ENCODE measurements around the gene ISG20.

DNA sequence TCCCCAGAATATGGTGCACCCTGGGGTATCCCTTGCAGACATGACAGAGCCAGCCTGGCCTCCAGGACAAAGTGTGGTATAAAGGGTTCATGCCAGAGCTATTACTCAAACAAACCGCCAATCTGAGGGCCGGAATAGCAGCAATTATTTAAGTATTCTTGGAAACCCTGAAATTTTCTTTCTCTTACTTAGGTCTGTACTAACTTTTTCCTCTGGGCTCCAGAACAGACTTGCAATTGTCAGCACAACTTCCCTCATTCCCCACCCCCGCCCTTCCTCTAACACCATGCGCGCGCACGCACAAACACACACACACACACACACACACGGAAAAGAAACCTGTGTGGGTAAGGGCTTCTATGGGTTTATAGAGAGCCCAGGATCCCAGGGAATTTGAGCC is 56.3 kb downstream of the ISG20 start:
- TF ChIP-seq CEBPB (IDR thresholded peaks at IDR 0.05; ENCODE audit: low read depth, low read length): no peak
- TF ChIP-seq NRF1 (IDR thresholded peaks at IDR 0.05; ENCODE audit: low read depth, low read length): no peak
- TF ChIP-seq POLR2A (IDR thresholded peaks at IDR 0.05; ENCODE audit: control extremely low read depth in 1 of 2, low read depth in 2 of 2, low read length in 2 of 2): no peak
- TF ChIP-seq, protein P1, sequence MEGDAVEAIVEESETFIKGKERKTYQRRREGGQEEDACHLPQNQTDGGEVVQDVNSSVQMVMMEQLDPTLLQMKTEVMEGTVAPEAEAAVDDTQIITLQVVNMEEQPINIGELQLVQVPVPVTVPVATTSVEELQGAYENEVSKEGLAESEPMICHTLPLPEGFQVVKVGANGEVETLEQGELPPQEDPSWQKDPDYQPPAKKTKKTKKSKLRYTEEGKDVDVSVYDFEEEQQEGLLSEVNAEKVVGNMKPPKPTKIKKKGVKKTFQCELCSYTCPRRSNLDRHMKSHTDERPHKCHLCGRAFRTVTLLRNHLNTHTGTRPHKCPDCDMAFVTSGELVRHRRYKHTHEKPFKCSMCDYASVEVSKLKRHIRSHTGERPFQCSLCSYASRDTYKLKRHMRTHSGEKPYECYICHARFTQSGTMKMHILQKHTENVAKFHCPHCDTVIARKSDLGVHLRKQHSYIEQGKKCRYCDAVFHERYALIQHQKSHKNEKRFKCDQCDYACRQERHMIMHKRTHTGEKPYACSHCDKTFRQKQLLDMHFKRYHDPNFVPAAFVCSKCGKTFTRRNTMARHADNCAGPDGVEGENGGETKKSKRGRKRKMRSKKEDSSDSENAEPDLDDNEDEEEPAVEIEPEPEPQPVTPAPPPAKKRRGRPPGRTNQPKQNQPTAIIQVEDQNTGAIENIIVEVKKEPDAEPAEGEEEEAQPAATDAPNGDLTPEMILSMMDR (IDR thresholded peaks at IDR 0.05; ENCODE audit: control extremely low read depth in 1 of 3, insufficient read depth in 1 of 3, low read depth in 1 of 3, low read length in 3 of 3): no peak
- no peak for TF ChIP-seq EP300 (IDR thresholded peaks at IDR 0.05; ENCODE audit: borderline replicate concordance in 1 of 2, low read depth in 2 of 2, low read length in 2 of 2)
- TF ChIP-seq JUND (IDR thresholded peaks at IDR 0.05; ENCODE audit: low read length): no peak
- TF ChIP-seq TEAD4 (IDR thresholded peaks at IDR 0.05; ENCODE audit: low read depth, low read length): no peak
- TF ChIP-seq GTF2F1 (IDR thresholded peaks at IDR 0.05; ENCODE audit: borderline replicate concordance, low read depth, low read length): no peak
- TF ChIP-seq EZH2 (IDR thresholded peaks at IDR 0.05; ENCODE audit: low read depth, low read length, severe bottlenecking): no peak
- no peak for TF ChIP-seq YY1 (IDR thresholded peaks at IDR 0.05; ENCODE audit: low read depth, low read length)
- TF ChIP-seq POLR2AphosphoS5 (IDR thresholded peaks at IDR 0.05; ENCODE audit: low read depth, low read length): no peak
- TF ChIP-seq SP1 (IDR thresholded peaks at IDR 0.05; ENCODE audit: low read depth, low read length): no peak
- no peak for TF ChIP-seq EGR1 (IDR thresholded peaks at IDR 0.05; ENCODE audit: borderline replicate concordance, low read depth, low read length)
- no peak for TF ChIP-seq RAD21 (IDR thresholded peaks at IDR 0.05 in 1 of 2, conservative IDR thresholded peaks at IDR 0.05 in 1 of 2; ENCODE audit: low read depth in 2 of 2, low read length in 2 of 2)
